CD14-positive monocyte (primary cell): ENCODE data around the gene CYP2A6. TPM values are rescaled to one million over a fixed set of nuclear protein-coding genes. Genes with fewer than 3 reads are reported as not detected.

Experiments used
- DNase-seq, 3 donors: peaks; one replicate each; pipeline ENCODE4 v3.0.0-alpha.2; 2011 to 2022
- H2AFZ ChIP-seq: 2 replicates; pipeline ENCODE4 v1.6.0; 2012; ENCODE audit warnings: mild to moderate bottlenecking, low read depth, low read length, inconsistent platforms; ENCODE audit not compliant: insufficient read depth, poor library complexity, severe bottlenecking
- H3K27ac ChIP-seq, 2 donors: 1 replicate in 1 of 2; 2 replicates in 1 of 2; pipeline ENCODE4 v1.5.1; 2012 to 2013; ENCODE audit warnings: low read length in 2 of 2, control low read depth in 1 of 2, inconsistent platforms in 1 of 2, low read depth in 1 of 2, mild to moderate bottlenecking in 1 of 2
- H3K27me3 ChIP-seq, 2 donors: one replicate each; pipeline versions ENCODE4 v1.6.0 to v1.6.1; 2011 to 2013; ENCODE audit warnings: low read length in 2 of 2; ENCODE audit not compliant: control insufficient read depth in 2 of 2, insufficient read depth in 2 of 2
- H3K36me3 ChIP-seq, 2 donors: replicated peaks in 1 of 2; 1 replicate in 1 of 2; 2 replicates in 1 of 2; pipeline versions ENCODE4 v1.5.1 to v1.6.1; 2012 to 2013; ENCODE audit warnings: low read length in 2 of 2, control low read depth in 1 of 2, inconsistent platforms in 1 of 2, mild to moderate bottlenecking in 1 of 2; ENCODE audit not compliant: insufficient read depth in 2 of 2, control insufficient read depth in 1 of 2
- H3K4me1 ChIP-seq, 2 donors: 1 replicate in 1 of 2; 2 replicates in 1 of 2; pipeline versions ENCODE4 v1.5.1 to v1.6.1; 2012 to 2013; ENCODE audit warnings: low read length in 2 of 2, control low read depth in 1 of 2, inconsistent platforms in 1 of 2, mild to moderate bottlenecking in 1 of 2, moderate library complexity in 1 of 2; ENCODE audit not compliant: insufficient read depth in 2 of 2, control insufficient read depth in 1 of 2
- H3K4me2 ChIP-seq: replicated peaks from 2 replicates; pipeline ENCODE3; 2012; ENCODE audit warnings: low read length, moderate library complexity, mild to moderate bottlenecking; ENCODE audit not compliant: poor library complexity, severe bottlenecking; ENCODE audit errors: extremely low read depth
- H3K4me3 ChIP-seq, 3 experiments: fragments of 200-600 bp in 1 of 3; sonication (generic) in 1 of 3; replicated peaks in 1 of 3; 1 replicate in 2 of 3; 2 replicates in 1 of 3; pipeline ENCODE4 v1.5.1; 2011 to 2013; ENCODE audit warnings: low read length in 3 of 3, mild to moderate bottlenecking in 3 of 3, control low read depth in 2 of 3, low read depth in 2 of 3, inconsistent platforms in 1 of 3, moderate library complexity in 1 of 3
- H3K79me2 ChIP-seq: 2 replicates; pipeline ENCODE4 v1.6.0; 2012; ENCODE audit warnings: mild to moderate bottlenecking, control low read depth, inconsistent platforms, low read length, moderate library complexity; ENCODE audit not compliant: insufficient read depth
- H3K9ac ChIP-seq: 2 replicates; pipeline ENCODE4 v1.6.0; 2017; ENCODE audit warnings: low read length, mild to moderate bottlenecking; ENCODE audit not compliant: insufficient read depth, poor library complexity, severe bottlenecking
- H3K9me3 ChIP-seq, 2 donors: replicated peaks in 1 of 2; 1 replicate in 1 of 2; 2 replicates in 1 of 2; pipeline versions ENCODE4 v1.5.1 to v1.6.1; 2012 to 2013; ENCODE audit warnings: low read length in 2 of 2, control low read depth in 1 of 2; ENCODE audit not compliant: control insufficient read depth in 1 of 2, insufficient read depth in 1 of 2
- H4K20me1 ChIP-seq: 2 replicates; pipeline ENCODE4 v1.6.0; 2012; ENCODE audit warnings: mild to moderate bottlenecking, low read length, control low read depth, moderate library complexity; ENCODE audit not compliant: insufficient read depth
- H3K27ac Mint-ChIP-seq, 7 donors: one replicate each; pipeline ENCODE4 v1.8.0; 2020; ENCODE audit warnings: mild to moderate bottlenecking in 7 of 7, mixed read lengths in 7 of 7, moderate library complexity in 6 of 7, inconsistent platforms in 2 of 7
- H3K27me3 Mint-ChIP-seq, 3 donors: one replicate each; pipeline ENCODE4 v1.8.0; 2021 to 2022; ENCODE audit warnings: low read depth in 3 of 3, mild to moderate bottlenecking in 3 of 3, mixed read lengths in 3 of 3, moderate library complexity in 3 of 3, inconsistent platforms in 1 of 3
- H3K36me3 Mint-ChIP-seq, 2 donors: one replicate each; pipeline ENCODE4 v1.8.0; 2020; ENCODE audit warnings: mixed read lengths in 2 of 2, inconsistent platforms in 1 of 2, mild to moderate bottlenecking in 1 of 2
- H3K4me1 Mint-ChIP-seq: one replicate; pipeline ENCODE4 v1.8.0; 2020; ENCODE audit warnings: mild to moderate bottlenecking, mixed read lengths
- H3K4me3 Mint-ChIP-seq, 2 donors: one replicate each; pipeline ENCODE4 v1.8.0; 2020; ENCODE audit warnings: mild to moderate bottlenecking in 2 of 2, mixed read lengths in 2 of 2, moderate library complexity in 1 of 2
- H3K9me3 Mint-ChIP-seq, 7 donors: one replicate each; pipeline ENCODE4 v1.8.0; 2020 to 2022; ENCODE audit warnings: mixed read lengths in 7 of 7, mild to moderate bottlenecking in 6 of 7, moderate library complexity in 6 of 7, inconsistent platforms in 2 of 7
- CTCF ChIP-seq: fragments of 200-600 bp; IDR thresholded peaks from one replicate; pipeline ENCODE4 v1.8.0; 2022; ENCODE audit warnings: antibody characterized with exemption, mild to moderate bottlenecking
- WGBS: methylation state at CpG from one replicate; pipeline ENCODE4 v1.1.5; 2013; ENCODE audit warnings: missing lambda C conversion rate; ENCODE audit not compliant: insufficient coverage; 5-methylcytosine and 5-hydroxymethylcytosine counted together
- intact Hi-C, 2 donors: fragments of 100-400 bp; cut with micrococcal nuclease; formaldehyde crosslinking; loops; one replicate each; pipeline versions ENCODE4 v1.15.0 to v1.15.1; 2023
- polyA plus RNA-seq, 3 donors: library from polyadenylated mRNA; depleted of rRNA in 1 of 3; unstranded in 2 of 3; stranded (reverse) in 1 of 3; fragments of 300-500 nt in 2 of 3; fragments of >200 nt in 1 of 3; fragmentation: Illumina TruSeq in 2 of 3; gene quantifications; 1 replicate in 2 of 3; 2 replicates in 1 of 3; pipeline ENCODE4 v1.2.3, GENCODE V29; 2012 to 2021

The CYP2A6 gene
- polyA plus RNA-seq, 3 donors = not detected

GRCh38 chr19:40802300-40803169 lies 47.7 kb downstream of the CYP2A6 start:
- H4K20me1 ChIP-seq = peaks cover 82% of the 10 kb centered on the region
- Mint-ChIP-seq H3K9me3 (no peaks in the 10 kb centered on the region), H3K27me3 (peaks cover 0 to 3% (median 2%) of the 10 kb centered on the region in 3 donors), H3K4me1 (peaks cover 82% of the 10 kb centered on the region), H3K4me3 (peak overlapping the region; percentile 67 to 89), H3K36me3 (peaks cover 37 to 55% of the 10 kb centered on the region in 2 donors), H3K27ac (peak overlapping the region; percentile 76 to 92 (median 86))
- peak overlapping the region in 2 of 3 experiments; percentile 13 to 66 for H3K4me3 ChIP-seq
- H3K4me1 ChIP-seq = peaks cover 67 to 74% of the 10 kb centered on the region in 2 donors
- H3K27me3 ChIP-seq = no peaks in the 10 kb centered on the region
- peaks cover 85% of the 10 kb centered on the region for H3K79me2 ChIP-seq
- H2AFZ ChIP-seq = no peak overlapping the region
- H3K9me3 ChIP-seq = no peaks in the 10 kb centered on the region
- no peak for TF ChIP-seq CTCF
- peak in 2 of 3 donors; percentile 25 to 49 for DNase-seq
- peak overlapping the region; percentile 61 to 67 for H3K27ac ChIP-seq
- WGBS = 33% methylated on average over 11 of the region's 11 CpGs
- intact Hi-C loops = loop anchor here in 1 of 2 donors (10.0 kb wide), 1 partner anchor 48 kb away; the partner anchor contains the start of genes ACTMAP and SNRPA
- peak overlapping the region; percentile 94 for H3K4me2 ChIP-seq
- H3K9ac ChIP-seq = peak overlapping the region; percentile 16
- peaks cover 36 to 54% of the 10 kb centered on the region in 2 donors for H3K36me3 ChIP-seq

GRCh38 chr19:40801426-40802299 lies 48.6 kb downstream of the CYP2A6 start:
- no peaks in the 10 kb centered on the region for H3K9me3 Mint-ChIP-seq
- Histone ChIP-seq H3K4me2 (peak overlapping the region; percentile 94), H3K4me3 (peak overlapping the region in 1 of 3 experiments; percentile 94), H3K36me3 (peaks cover 31 to 53% of the 10 kb centered on the region in 2 donors), H3K9me3 (no peaks in the 10 kb centered on the region), H3K4me1 (peaks cover 70 to 73% of the 10 kb centered on the region in 2 donors), H3K79me2 (peaks cover 76% of the 10 kb centered on the region), H3K27me3 (no peaks in the 10 kb centered on the region), H4K20me1 (peaks cover 73% of the 10 kb centered on the region), H3K9ac (peak overlapping the region; percentile 16), H3K27ac (peak overlapping the region; percentile 61 to 67), H2AFZ (no peak overlapping the region)
- H3K36me3 Mint-ChIP-seq = peaks cover 38 to 55% of the 10 kb centered on the region in 2 donors
- 88% methylated on average over 8 of the region's 13 CpGs for WGBS
- DNase-seq = no peak
- peaks cover 84% of the 10 kb centered on the region for H3K4me1 Mint-ChIP-seq
- H3K4me3 Mint-ChIP-seq = peak overlapping the region; percentile 67 to 89
- H3K27ac Mint-ChIP-seq = peak overlapping the region in 6 of 7 donors; percentile 76 to 92 (median 88)
- TF ChIP-seq CTCF = no peak
- peaks cover 0 to 3% (median under 1%) of the 10 kb centered on the region in 3 donors for H3K27me3 Mint-ChIP-seq
- intact Hi-C loops = loop anchor here in 1 of 2 donors (10.0 kb wide), 1 partner anchor 47 kb away; the partner anchor contains the start of genes ACTMAP and SNRPA
